Forelimb muscle (tissue), 1 donor: ENCODE results near the gene PRR33. TPM values are rescaled to one million over a fixed set of nuclear protein-coding genes. Genes with fewer than 3 reads are reported as not detected.

Experiments
- DNase-seq: peaks from one replicate; pipeline ENCODE4 v3.0.0-alpha.2; 2013; ENCODE audit warnings: low read depth
- polyA plus RNA-seq: library from polyadenylated mRNA; unstranded; fragments of 120-200 nt; gene quantifications from one replicate; pipeline ENCODE4 v1.2.1, GENCODE V29; 2013; ENCODE audit not compliant: insufficient read length

PRR33 gene
- polyA plus RNA-seq, 1 donor: 6.3 TPM

- no peak for DNase-seq
These were observed 42.9 kb downstream of the PRR33 start for GRCh38 chr11:1848640-1849430.

- no peak for DNase-seq
These were observed 43.6 kb downstream of the PRR33 start for GRCh38 chr11:1847926-1848639.

GRCh38 chr11:1847006-1847735 lies 44.5 kb downstream of the PRR33 start:
- no peak for DNase-seq

- no peak for DNase-seq
These were observed 45.2 kb downstream of the PRR33 start for GRCh38 chr11:1846453-1846932.

- DNase-seq: no peak
These were observed 45.9 kb downstream of the PRR33 start for GRCh38 chr11:1845561-1846452.

GRCh38 chr11:1845095-1845429 lies 46.6 kb downstream of the PRR33 start:
- DNase-seq: no peak

- DNase-seq: no peak
These were observed 47.2 kb downstream of the PRR33 start for GRCh38 chr11:1844221-1845094.

GRCh38 chr11:1843796-1844195 lies 47.9 kb downstream of the PRR33 start:
- DNase-seq: no peak

GRCh38 chr11:1843098-1843473 lies 48.6 kb downstream of the PRR33 start:
- DNase-seq: no peak

GRCh38 chr11:1842149-1843097 lies 49.3 kb downstream of the PRR33 start:
- DNase-seq: no peak

- no peak for DNase-seq
These were observed 50.1 kb downstream of the PRR33 start for GRCh38 chr11:1841511-1842148.

GRCh38 chr11:1840780-1841480 lies 50.8 kb downstream of the PRR33 start:
- DNase-seq: no peak

GRCh38 chr11:1839924-1840779 lies 51.5 kb downstream of the PRR33 start:
- no peak for DNase-seq

- no peak for DNase-seq
These were observed 52.3 kb downstream of the PRR33 start for GRCh38 chr11:1839204-1839923.

- DNase-seq: no peak
These were observed 53.1 kb downstream of the PRR33 start, which contains the start of gene TNNI2 for GRCh38 chr11:1838426-1839144. Gene TNNI2 (plus strand): TSS chr11:1838981. CDS start chr11:1839697, 716 bp downstream.
